ENCODE data around the gene MEIS2.

Gene MEIS2

GRCh38 chr15:37037850-37038715 is 62.3 kb downstream of the MEIS2 start:
- H3K4me3 ChIP-seq (ENCODE audit: severe bottlenecking): no peak overlapping the region
- H3K27me3 ChIP-seq (ENCODE audit: insufficient read depth, poor library complexity, severe bottlenecking): no peaks in the 10 kb centered on the region
- ATAC-seq (ENCODE audit: low read depth) (no peak), DNase-seq (ENCODE audit: low spot score) (no peak)
- H3K4me1 ChIP-seq (ENCODE audit: insufficient read depth, poor library complexity, severe bottlenecking): no peaks in the 10 kb centered on the region
- TF ChIP-seq CTCF (IDR thresholded peaks at IDR 0.05; ENCODE audit: poor library complexity, severe bottlenecking): no peak
- H3K27ac ChIP-seq (ENCODE audit: poor library complexity, severe bottlenecking): no peak overlapping the region
- no peaks in the 10 kb centered on the region for H3K36me3 ChIP-seq (ENCODE audit: low read depth)
- no peaks in the 10 kb centered on the region for H3K9me3 ChIP-seq (ENCODE audit: severe bottlenecking)

- DNase-seq (ENCODE audit: low spot score): no peak
- H3K4me1 ChIP-seq (ENCODE audit: insufficient read depth, poor library complexity, severe bottlenecking): no peaks in the 10 kb centered on the region
- no peak for ATAC-seq (ENCODE audit: low read depth)
- H3K27ac ChIP-seq (ENCODE audit: poor library complexity, severe bottlenecking): no peak overlapping the region
- no peak for TF ChIP-seq CTCF (IDR thresholded peaks at IDR 0.05; ENCODE audit: poor library complexity, severe bottlenecking)
- no peaks in the 10 kb centered on the region for H3K9me3 ChIP-seq (ENCODE audit: severe bottlenecking)
- H3K4me3 ChIP-seq (ENCODE audit: severe bottlenecking): no peak overlapping the region
- H3K36me3 ChIP-seq (ENCODE audit: low read depth): no peaks in the 10 kb centered on the region
- H3K27me3 ChIP-seq (ENCODE audit: insufficient read depth, poor library complexity, severe bottlenecking): no peaks in the 10 kb centered on the region
These were observed 63.2 kb downstream of the MEIS2 start for GRCh38 chr15:37037071-37037655.

GRCh38 chr15:37034835-37035748 is 65.3 kb downstream of the MEIS2 start:
- Histone ChIP-seq H3K27ac (ENCODE audit: poor library complexity, severe bottlenecking) (no peak overlapping the region), H3K4me3 (ENCODE audit: severe bottlenecking) (no peak overlapping the region), H3K9me3 (ENCODE audit: severe bottlenecking) (no peaks in the 10 kb centered on the region), H3K4me1 (ENCODE audit: insufficient read depth, poor library complexity, severe bottlenecking) (no peaks in the 10 kb centered on the region), H3K27me3 (ENCODE audit: insufficient read depth, poor library complexity, severe bottlenecking) (no peaks in the 10 kb centered on the region), H3K36me3 (ENCODE audit: low read depth) (no peaks in the 10 kb centered on the region)
- no peak for TF ChIP-seq CTCF (IDR thresholded peaks at IDR 0.05; ENCODE audit: poor library complexity, severe bottlenecking)
- no peak for DNase-seq (ENCODE audit: low spot score)
- ATAC-seq (ENCODE audit: low read depth): peak; percentile 38; the same call in 1 of the 3 replicates

- ATAC-seq (ENCODE audit: low read depth) (no peak), DNase-seq (ENCODE audit: low spot score) (no peak)
- H3K9me3 ChIP-seq (ENCODE audit: severe bottlenecking): no peaks in the 10 kb centered on the region
- no peak overlapping the region for H3K27ac ChIP-seq (ENCODE audit: poor library complexity, severe bottlenecking)
- H3K4me1 ChIP-seq (ENCODE audit: insufficient read depth, poor library complexity, severe bottlenecking): no peaks in the 10 kb centered on the region
- TF ChIP-seq CTCF (IDR thresholded peaks at IDR 0.05; ENCODE audit: poor library complexity, severe bottlenecking): no peak
- no peaks in the 10 kb centered on the region for H3K27me3 ChIP-seq (ENCODE audit: insufficient read depth, poor library complexity, severe bottlenecking)
- H3K4me3 ChIP-seq (ENCODE audit: severe bottlenecking): no peak overlapping the region
- H3K36me3 ChIP-seq (ENCODE audit: low read depth): no peaks in the 10 kb centered on the region
These were observed 66.0 kb downstream of the MEIS2 start for GRCh38 chr15:37034392-37034791.

Data from RWPE2 (cell line).